Measurements from ENCODE around the gene CHRNE. TPM values are rescaled to one million over a fixed set of nuclear protein-coding genes. Genes with fewer than 3 reads are reported as not detected.

Gene CHRNE
- total and polyA plus RNA-seq, 12 donors: 0.19 to 1.6 (median 0.53) TPM

DNA sequence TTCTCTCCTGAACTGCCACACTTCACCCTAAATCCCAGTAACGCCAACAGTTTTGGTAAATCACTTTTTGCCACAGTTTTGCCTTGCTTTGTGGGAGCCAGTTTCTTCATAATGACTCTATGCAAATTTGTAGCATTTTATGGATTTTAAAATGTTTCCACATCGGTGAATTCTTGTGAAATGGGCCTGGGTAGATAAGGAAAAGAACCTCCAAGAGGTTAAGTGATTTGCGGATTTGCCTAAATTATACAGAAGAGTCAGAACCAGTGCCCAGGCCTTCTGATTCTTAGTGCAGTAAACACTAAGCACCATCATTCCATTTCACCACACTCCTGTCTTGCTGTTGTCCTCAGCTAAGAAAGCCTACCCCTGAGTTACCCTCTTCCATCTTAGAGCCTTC is 51.8 kb downstream of the CHRNE start:
- H3K4me1 ChIP-seq: peaks cover 0 to 57% (median 26%) of the 10 kb centered on the region in 9 donors
- ATAC-seq: no peak
- peak overlapping the region in 1 of 10 donors; percentile 5 for H3K27ac ChIP-seq
- intact Hi-C loops (cut with DNase I): no loop called here
- H3K9me3 ChIP-seq: no peaks in the 10 kb centered on the region
- no peak overlapping the region for H3K4me3 ChIP-seq
- peaks cover 0 to 15% (median 0%) of the 10 kb centered on the region in 9 donors for H3K36me3 ChIP-seq
- DNase-seq: no peak
- TF ChIP-seq, protein P1, sequence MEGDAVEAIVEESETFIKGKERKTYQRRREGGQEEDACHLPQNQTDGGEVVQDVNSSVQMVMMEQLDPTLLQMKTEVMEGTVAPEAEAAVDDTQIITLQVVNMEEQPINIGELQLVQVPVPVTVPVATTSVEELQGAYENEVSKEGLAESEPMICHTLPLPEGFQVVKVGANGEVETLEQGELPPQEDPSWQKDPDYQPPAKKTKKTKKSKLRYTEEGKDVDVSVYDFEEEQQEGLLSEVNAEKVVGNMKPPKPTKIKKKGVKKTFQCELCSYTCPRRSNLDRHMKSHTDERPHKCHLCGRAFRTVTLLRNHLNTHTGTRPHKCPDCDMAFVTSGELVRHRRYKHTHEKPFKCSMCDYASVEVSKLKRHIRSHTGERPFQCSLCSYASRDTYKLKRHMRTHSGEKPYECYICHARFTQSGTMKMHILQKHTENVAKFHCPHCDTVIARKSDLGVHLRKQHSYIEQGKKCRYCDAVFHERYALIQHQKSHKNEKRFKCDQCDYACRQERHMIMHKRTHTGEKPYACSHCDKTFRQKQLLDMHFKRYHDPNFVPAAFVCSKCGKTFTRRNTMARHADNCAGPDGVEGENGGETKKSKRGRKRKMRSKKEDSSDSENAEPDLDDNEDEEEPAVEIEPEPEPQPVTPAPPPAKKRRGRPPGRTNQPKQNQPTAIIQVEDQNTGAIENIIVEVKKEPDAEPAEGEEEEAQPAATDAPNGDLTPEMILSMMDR (IDR thresholded peaks at IDR 0.05): no peak
- 83 to 94% methylated on average over 3 of the region's 3 CpGs for WGBS, 2 donors
- no peaks in the 10 kb centered on the region for H3K27me3 ChIP-seq

DNA sequence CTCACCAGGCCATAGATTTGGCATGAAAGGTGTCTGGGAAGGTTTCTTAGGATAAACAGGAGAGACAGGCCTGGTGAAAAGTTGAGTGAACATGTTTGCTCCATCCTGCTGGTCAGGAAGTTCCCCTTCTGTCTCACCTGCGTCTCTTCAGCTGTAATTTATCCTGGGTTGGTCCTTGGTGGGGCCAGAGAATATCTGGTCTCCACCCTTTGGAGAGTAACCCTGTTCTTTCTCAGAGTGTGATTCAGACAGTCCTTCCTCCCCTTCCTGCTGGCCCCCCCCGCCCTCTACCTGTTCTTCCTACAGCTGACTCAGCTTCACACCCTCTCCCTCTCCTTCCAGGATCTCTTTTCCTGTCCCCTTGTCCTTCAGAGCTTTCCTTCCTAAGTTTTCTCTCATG is 52.7 kb downstream of the CHRNE start:
- H3K4me1 ChIP-seq: peaks cover 0 to 58% (median 29%) of the 10 kb centered on the region in 9 donors
- ATAC-seq (peak in 1 of 8 donors; percentile 51), DNase-seq (no peak)
- H3K36me3 ChIP-seq: peaks cover 0 to 15% (median 0%) of the 10 kb centered on the region in 9 donors
- TF ChIP-seq, protein P1 (IDR thresholded peaks at IDR 0.05): no peak
- no peak overlapping the region for H3K4me3 ChIP-seq
- no peaks in the 10 kb centered on the region for H3K9me3 ChIP-seq
- peak overlapping the region in 3 of 10 donors; percentile 5 to 50 (median 35) for H3K27ac ChIP-seq
- no peaks in the 10 kb centered on the region for H3K27me3 ChIP-seq
- WGBS, 2 donors: 75 to 84% methylated on average over 2 of the region's 2 CpGs
- intact Hi-C loops (cut with DNase I): no loop called here

DNA sequence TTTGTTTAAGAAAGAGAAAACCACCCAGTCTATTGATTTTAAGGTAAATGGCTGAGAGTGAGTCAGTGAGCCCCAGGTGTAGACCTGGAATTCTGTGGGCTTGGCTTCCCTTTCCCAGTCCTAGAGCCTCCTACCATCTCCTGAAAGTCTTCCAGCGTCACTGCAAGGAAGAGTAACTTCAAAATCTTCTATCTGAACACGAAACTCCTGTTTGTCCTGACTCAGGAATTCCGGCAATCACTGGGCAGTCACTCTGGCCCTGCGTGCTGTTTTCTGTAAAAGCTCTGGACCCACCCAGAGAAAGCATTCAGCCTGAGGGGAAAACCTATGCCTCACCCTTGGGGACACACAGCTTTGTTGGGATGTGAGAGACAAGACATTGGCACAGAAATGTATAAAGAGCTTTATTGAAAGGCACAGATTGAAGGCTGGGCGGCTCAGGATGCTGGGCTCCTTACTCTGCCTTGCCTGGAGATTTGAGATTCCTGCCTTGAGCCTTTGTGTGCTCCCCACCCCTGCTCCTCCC is 53.8 kb downstream of the CHRNE start:
- peak in 4 of 8 donors; percentile 24 to 42 (median 34) for ATAC-seq
- Histone ChIP-seq H3K27ac (peak overlapping the region in 6 of 10 donors; percentile 9 to 65 (median 32)), H3K27me3 (no peaks in the 10 kb centered on the region), H3K4me3 (no peak overlapping the region), H3K4me1 (peaks cover 0 to 58% (median 29%) of the 10 kb centered on the region in 9 donors), H3K36me3 (peaks cover 0 to 9% (median 0%) of the 10 kb centered on the region in 9 donors), H3K9me3 (no peaks in the 10 kb centered on the region)
- WGBS, 2 donors: 76 to 86% methylated on average over 5 of the region's 5 CpGs
- intact Hi-C loops (cut with DNase I): loop anchor here in 2 of 10 donors (5.0 kb wide), 1 partner anchor 33 kb away; no protein-coding TSS in a partner anchor
- TF ChIP-seq, protein P1 (IDR thresholded peaks at IDR 0.05): no peak
- DNase-seq: no peak

Other genes with a start within 250 kb of the CHRNE start
- 10 to 100 TPM; 28.6 to 41.9 (median 35.2) TPM for gene PELP1, start 199.0 kb downstream of the CHRNE start, total RNA-seq
- 10 to 100 TPM; 14.4 to 29.3 TPM for gene PELP1, start 199.0 kb downstream of the CHRNE start, polyA plus RNA-seq
- 10 to 100 TPM; 10.8 to 53.5 (median 17.2) TPM for gene ARRB2, start 192.5 kb downstream of the CHRNE start, total RNA-seq
- 10 to 100 TPM; 13.4 to 33.4 TPM for gene ARRB2, start 192.5 kb downstream of the CHRNE start, polyA plus RNA-seq
- 10 to 100 TPM; 11.9 to 21.7 (median 17.5) TPM for gene MED11, start 171.7 kb downstream of the CHRNE start, total RNA-seq
- gene MED11, start 171.7 kb downstream of the CHRNE start, polyA plus RNA-seq: 10 to 100 TPM; 23.9 to 57.1 TPM
- gene ZMYND15, start 163.3 kb downstream of the CHRNE start, total RNA-seq: 1 to 10 TPM in 1 of 10 donors, under 1 TPM in 8, not detected in 1; 0.15 to 2.1 (median 0.38) TPM
- under 1 TPM; 0.20 to 0.22 TPM for gene ZMYND15, start 163.3 kb downstream of the CHRNE start, polyA plus RNA-seq
- 10 to 100 TPM in 1 of 10 donors, 1 to 10 TPM in 9; 2.8 to 29.6 (median 4.2) TPM for gene CXCL16, start 163.2 kb downstream of the CHRNE start, total RNA-seq
- 1 to 10 TPM; 1.5 to 3.3 TPM for gene CXCL16, start 163.2 kb downstream of the CHRNE start, polyA plus RNA-seq
- gene TM4SF5, start 131.2 kb downstream of the CHRNE start, total RNA-seq: not detected
- gene TM4SF5, start 131.2 kb downstream of the CHRNE start, polyA plus RNA-seq: not detected
- 1 to 10 TPM in 1 of 10 donors, under 1 TPM in 7, not detected in 2; 0.38 to 2.1 (median 0.59) TPM for gene VMO1, start 116.7 kb downstream of the CHRNE start, total RNA-seq
- 1 to 10 TPM; 1.2 to 1.8 TPM for gene VMO1, start 116.7 kb downstream of the CHRNE start, polyA plus RNA-seq
- gene GLTPD2, start 114.1 kb downstream of the CHRNE start, total RNA-seq: under 1 TPM in 1 of 10 donors, not detected in 9; 0.25 TPM
- not detected for gene GLTPD2, start 114.1 kb downstream of the CHRNE start, polyA plus RNA-seq
- gene PSMB6, start 106.9 kb downstream of the CHRNE start, total RNA-seq: 100 to 1,000 TPM; 160 to 221 (median 176) TPM
- gene PSMB6, start 106.9 kb downstream of the CHRNE start, polyA plus RNA-seq: 100 to 1,000 TPM; 151 to 386 TPM
- gene PLD2, start 95.9 kb downstream of the CHRNE start, total RNA-seq: 10 to 100 TPM in 6 of 10 donors, 1 to 10 TPM in 4; 6.4 to 18.6 (median 10.4) TPM
- gene PLD2, start 95.9 kb downstream of the CHRNE start, polyA plus RNA-seq: 10 to 100 TPM in 1 of 2 donors, 1 to 10 TPM in 1; 5.6 to 20.7 TPM
- gene MINK1, start 69.8 kb downstream of the CHRNE start, total RNA-seq: 10 to 100 TPM; 26.4 to 54.1 (median 33.5) TPM
- gene MINK1, start 69.8 kb downstream of the CHRNE start, polyA plus RNA-seq: 10 to 100 TPM; 17.3 to 52.3 TPM
- gene C17orf107, start 3.6 kb downstream of the CHRNE start, total RNA-seq: under 1 TPM in 9 of 10 donors, not detected in 1; 0.28 to 0.86 (median 0.39) TPM
- gene C17orf107, start 3.6 kb downstream of the CHRNE start, polyA plus RNA-seq: under 1 TPM; 0.44 to 0.57 TPM
- gene GP1BA, start 29.2 kb upstream of the CHRNE start, total RNA-seq: under 1 TPM in 5 of 10 donors, not detected in 5; 0.15 to 0.53 (median 0.39) TPM
- under 1 TPM; 0.04 to 0.15 TPM for gene GP1BA, start 29.2 kb upstream of the CHRNE start, polyA plus RNA-seq
- gene SLC25A11, start 36.9 kb upstream of the CHRNE start, total RNA-seq: 100 to 1,000 TPM; 181 to 312 (median 242) TPM
- gene SLC25A11, start 36.9 kb upstream of the CHRNE start, polyA plus RNA-seq: 100 to 1,000 TPM; 126 to 127 TPM
- gene RNF167, start 37.2 kb upstream of the CHRNE start, total RNA-seq: 100 to 1,000 TPM in 1 of 10 donors, 10 to 100 TPM in 9; 65.0 to 104 (median 80.9) TPM
- gene RNF167, start 37.2 kb upstream of the CHRNE start, polyA plus RNA-seq: 100 to 1,000 TPM; 132 to 202 TPM
- gene PFN1, start 45.4 kb upstream of the CHRNE start, total RNA-seq: 100 to 1,000 TPM; 144 to 376 (median 160) TPM
- gene PFN1, start 45.4 kb upstream of the CHRNE start, polyA plus RNA-seq: 100 to 1,000 TPM; 170 to 830 TPM
- gene ENO3, start 48.0 kb upstream of the CHRNE start, total RNA-seq: 1,000 to 10,000 TPM in 2 of 10 donors, 100 to 1,000 TPM in 8; 609 to 1,418 (median 746) TPM
- 1,000 to 10,000 TPM in 1 of 2 donors, 100 to 1,000 TPM in 1; 143 to 1,668 TPM for gene ENO3, start 48.0 kb upstream of the CHRNE start, polyA plus RNA-seq
- 100 to 1,000 TPM in 9 of 10 donors, 10 to 100 TPM in 1; 95.5 to 189 (median 135) TPM for gene SPAG7, start 64.7 kb upstream of the CHRNE start, total RNA-seq
- gene SPAG7, start 64.7 kb upstream of the CHRNE start, polyA plus RNA-seq: 100 to 1,000 TPM; 134 to 157 TPM
- gene CAMTA2, start 84.6 kb upstream of the CHRNE start, total RNA-seq: 10 to 100 TPM; 26.0 to 42.0 (median 33.7) TPM
- gene CAMTA2, start 84.6 kb upstream of the CHRNE start, polyA plus RNA-seq: 10 to 100 TPM; 43.1 to 74.3 TPM
- 1 to 10 TPM; 1.8 to 2.9 (median 2.2) TPM for gene INCA1, start 94.4 kb upstream of the CHRNE start, total RNA-seq
- 1 to 10 TPM in 1 of 2 donors, under 1 TPM in 1; 0.83 to 7.8 TPM for gene INCA1, start 94.4 kb upstream of the CHRNE start, polyA plus RNA-seq
- gene KIF1C, start 94.9 kb upstream of the CHRNE start, total RNA-seq: 100 to 1,000 TPM; 565 to 826 (median 598) TPM
- 100 to 1,000 TPM; 141 to 158 TPM for gene KIF1C, start 94.9 kb upstream of the CHRNE start, polyA plus RNA-seq
- gene SLC52A1, start 132.3 kb upstream of the CHRNE start, total RNA-seq: under 1 TPM in 3 of 10 donors, not detected in 7; 0.11 to 0.14 (median 0.12) TPM
- gene SLC52A1, start 132.3 kb upstream of the CHRNE start, polyA plus RNA-seq: not detected
- gene ZFP3, start 175.4 kb upstream of the CHRNE start, total RNA-seq: 10 to 100 TPM in 8 of 10 donors, 1 to 10 TPM in 2; 7.6 to 14.6 (median 12.2) TPM
- 1 to 10 TPM; 3.1 to 4.5 TPM for gene ZFP3, start 175.4 kb upstream of the CHRNE start, polyA plus RNA-seq
- gene ZNF232, start 208.8 kb upstream of the CHRNE start, total RNA-seq: 1 to 10 TPM; 2.1 to 5.8 (median 4.4) TPM
- 1 to 10 TPM; 3.6 to 4.3 TPM for gene ZNF232, start 208.8 kb upstream of the CHRNE start, polyA plus RNA-seq
- gene USP6, start 212.9 kb upstream of the CHRNE start, total RNA-seq: 1 to 10 TPM in 2 of 10 donors, under 1 TPM in 7, not detected in 1; 0.05 to 1.6 (median 0.06) TPM
- under 1 TPM; 0.01 to 0.07 TPM for gene USP6, start 212.9 kb upstream of the CHRNE start, polyA plus RNA-seq

Measured in heart right ventricle (tissue), 16 donors.